ENCODE data around the gene NRXN2.

NRXN2 gene

DNA sequence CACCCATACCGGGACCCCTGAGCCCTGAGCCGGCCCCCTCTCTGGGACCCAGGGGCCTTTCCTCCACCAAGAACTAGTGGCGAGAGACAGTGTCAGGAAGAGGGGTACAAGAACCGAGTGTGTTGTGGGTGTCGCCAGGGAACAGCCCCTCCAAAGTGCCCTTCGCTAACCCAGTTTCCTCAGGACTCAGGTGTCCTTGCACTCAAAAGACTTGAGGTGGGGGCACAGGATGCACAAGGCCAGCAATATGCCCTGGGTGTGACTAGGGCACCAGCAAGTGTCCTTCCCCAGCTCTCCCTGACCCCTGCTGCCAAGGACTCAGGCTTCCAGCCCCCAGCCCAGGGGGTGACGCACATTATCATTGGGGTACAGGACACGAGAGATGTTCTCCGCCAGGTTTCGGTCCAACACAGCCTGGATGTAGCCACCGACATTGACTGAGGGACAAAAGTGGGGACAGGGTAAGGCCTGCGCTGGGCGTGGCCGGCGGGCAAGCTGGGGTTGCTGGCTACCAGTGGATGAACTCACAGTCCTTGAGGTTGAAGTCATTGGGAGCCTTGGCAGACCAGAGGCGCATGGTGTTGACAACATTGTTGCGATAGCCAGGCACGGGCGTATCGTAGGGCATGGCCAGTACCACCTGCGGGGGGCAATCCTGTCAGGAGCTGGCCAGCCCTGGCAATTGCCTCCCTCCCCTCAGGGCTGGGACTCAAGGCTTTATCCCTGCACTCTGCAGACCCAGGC is 32.1 kb upstream of the NRXN2 start:
- H3F3A ChIP-seq (ENCODE audit: insufficient read depth, low read length): no peaks in the 10 kb centered on the region
- H3K4me2 ChIP-seq (ENCODE audit: low read depth, low read length): no peak overlapping the region
- no peaks in the 10 kb centered on the region for H3K27me3 ChIP-seq (replicated peaks; ENCODE audit: insufficient read depth, low read length)
- no peak overlapping the region for H3K9ac ChIP-seq (ENCODE audit: low read length)
- TF ChIP-seq EZH2 (optimal IDR thresholded peaks at IDR 0.05; ENCODE audit: low read depth, low read length) (no peak), EZH2phosphoT487 (IDR thresholded peaks at IDR 0.05; ENCODE audit: low read length) (no peak)
- TF ChIP-seq, protein P1, sequence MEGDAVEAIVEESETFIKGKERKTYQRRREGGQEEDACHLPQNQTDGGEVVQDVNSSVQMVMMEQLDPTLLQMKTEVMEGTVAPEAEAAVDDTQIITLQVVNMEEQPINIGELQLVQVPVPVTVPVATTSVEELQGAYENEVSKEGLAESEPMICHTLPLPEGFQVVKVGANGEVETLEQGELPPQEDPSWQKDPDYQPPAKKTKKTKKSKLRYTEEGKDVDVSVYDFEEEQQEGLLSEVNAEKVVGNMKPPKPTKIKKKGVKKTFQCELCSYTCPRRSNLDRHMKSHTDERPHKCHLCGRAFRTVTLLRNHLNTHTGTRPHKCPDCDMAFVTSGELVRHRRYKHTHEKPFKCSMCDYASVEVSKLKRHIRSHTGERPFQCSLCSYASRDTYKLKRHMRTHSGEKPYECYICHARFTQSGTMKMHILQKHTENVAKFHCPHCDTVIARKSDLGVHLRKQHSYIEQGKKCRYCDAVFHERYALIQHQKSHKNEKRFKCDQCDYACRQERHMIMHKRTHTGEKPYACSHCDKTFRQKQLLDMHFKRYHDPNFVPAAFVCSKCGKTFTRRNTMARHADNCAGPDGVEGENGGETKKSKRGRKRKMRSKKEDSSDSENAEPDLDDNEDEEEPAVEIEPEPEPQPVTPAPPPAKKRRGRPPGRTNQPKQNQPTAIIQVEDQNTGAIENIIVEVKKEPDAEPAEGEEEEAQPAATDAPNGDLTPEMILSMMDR (IDR thresholded peaks at IDR 0.05; ENCODE audit: low read length): no peak
- no peaks in the 10 kb centered on the region for H3K79me2 ChIP-seq (ENCODE audit: low read length)
- H3K9me2 ChIP-seq (replicated peaks; ENCODE audit: insufficient read depth, low read length): no peaks in the 10 kb centered on the region
- H3K27ac ChIP-seq (ENCODE audit: low read length): no peak overlapping the region
- no peaks in the 10 kb centered on the region for H4K20me1 ChIP-seq (ENCODE audit: insufficient read depth, low read length)
- H3K4me3 ChIP-seq (ENCODE audit: low read length): no peak overlapping the region
- no peak overlapping the region for H2AFZ ChIP-seq (ENCODE audit: low read length)
- H3K9me3 ChIP-seq (replicated peaks; ENCODE audit: insufficient read depth, low read length): no peaks in the 10 kb centered on the region
- H3K4me1 ChIP-seq (ENCODE audit: low read length): no peaks in the 10 kb centered on the region
- H3K36me3 ChIP-seq (replicated peaks; ENCODE audit: insufficient read depth, low read length): no peaks in the 10 kb centered on the region
- DNase-seq: no peak

DNA sequence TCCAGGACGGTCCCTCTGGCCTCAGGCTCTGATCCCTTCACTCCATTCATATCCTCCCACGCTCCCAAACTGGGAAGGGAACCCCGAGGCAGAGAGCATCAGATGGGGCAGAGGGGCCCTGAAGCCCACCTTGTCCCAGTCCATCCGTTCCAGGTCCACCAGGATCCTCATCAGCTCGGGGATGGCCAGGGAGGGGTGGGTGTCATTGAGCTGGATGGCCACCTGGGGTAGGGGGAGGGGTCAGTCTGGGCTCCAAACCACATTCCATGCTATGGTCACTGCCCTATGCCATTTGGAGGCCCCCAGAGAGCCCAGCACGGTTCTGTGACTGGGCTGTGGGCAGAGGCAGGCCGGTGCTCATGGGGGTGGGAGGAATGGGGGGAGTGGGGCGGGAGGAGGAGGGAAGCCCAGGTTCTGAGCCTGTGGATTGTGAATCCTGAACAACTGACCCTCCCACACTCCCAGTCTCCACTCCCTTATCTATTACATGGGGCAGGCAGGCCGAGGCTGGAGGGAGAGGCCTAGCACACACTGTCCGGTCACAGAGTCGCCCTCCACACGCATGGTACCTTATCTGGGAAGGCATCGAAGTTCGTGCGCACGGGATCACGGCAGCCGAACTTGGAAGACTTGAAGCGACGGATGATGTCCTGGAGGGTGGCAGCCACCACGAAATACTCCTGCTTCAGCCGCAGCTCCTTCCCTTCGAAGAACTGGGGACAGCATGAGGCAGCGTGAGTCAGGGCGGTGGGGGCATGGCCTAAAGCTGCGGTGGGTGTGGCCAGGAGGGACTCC is 31.3 kb upstream of the NRXN2 start:
- no peaks in the 10 kb centered on the region for H3K9me2 ChIP-seq (replicated peaks; ENCODE audit: insufficient read depth, low read length)
- no peaks in the 10 kb centered on the region for H3K27me3 ChIP-seq (replicated peaks; ENCODE audit: insufficient read depth, low read length)
- H4K20me1 ChIP-seq (ENCODE audit: insufficient read depth, low read length): no peaks in the 10 kb centered on the region
- H3K79me2 ChIP-seq (ENCODE audit: low read length): no peaks in the 10 kb centered on the region
- no peak overlapping the region for H3K9ac ChIP-seq (ENCODE audit: low read length)
- no peaks in the 10 kb centered on the region for H3F3A ChIP-seq (ENCODE audit: insufficient read depth, low read length)
- H3K36me3 ChIP-seq (replicated peaks; ENCODE audit: insufficient read depth, low read length): no peaks in the 10 kb centered on the region
- TF ChIP-seq EZH2phosphoT487 (IDR thresholded peaks at IDR 0.05; ENCODE audit: low read length) (no peak), EZH2 (optimal IDR thresholded peaks at IDR 0.05; ENCODE audit: low read depth, low read length) (no peak)
- TF ChIP-seq, protein P1 (IDR thresholded peaks at IDR 0.05; ENCODE audit: low read length): no peak
- H2AFZ ChIP-seq (ENCODE audit: low read length): no peak overlapping the region
- no peaks in the 10 kb centered on the region for H3K9me3 ChIP-seq (replicated peaks; ENCODE audit: insufficient read depth, low read length)
- no peak for DNase-seq
- H3K4me1 ChIP-seq (ENCODE audit: low read length): no peaks in the 10 kb centered on the region
- H3K4me3 ChIP-seq (ENCODE audit: low read length): no peak overlapping the region
- H3K4me2 ChIP-seq (ENCODE audit: low read depth, low read length): no peak overlapping the region
- no peak overlapping the region for H3K27ac ChIP-seq (ENCODE audit: low read length)

DNA sequence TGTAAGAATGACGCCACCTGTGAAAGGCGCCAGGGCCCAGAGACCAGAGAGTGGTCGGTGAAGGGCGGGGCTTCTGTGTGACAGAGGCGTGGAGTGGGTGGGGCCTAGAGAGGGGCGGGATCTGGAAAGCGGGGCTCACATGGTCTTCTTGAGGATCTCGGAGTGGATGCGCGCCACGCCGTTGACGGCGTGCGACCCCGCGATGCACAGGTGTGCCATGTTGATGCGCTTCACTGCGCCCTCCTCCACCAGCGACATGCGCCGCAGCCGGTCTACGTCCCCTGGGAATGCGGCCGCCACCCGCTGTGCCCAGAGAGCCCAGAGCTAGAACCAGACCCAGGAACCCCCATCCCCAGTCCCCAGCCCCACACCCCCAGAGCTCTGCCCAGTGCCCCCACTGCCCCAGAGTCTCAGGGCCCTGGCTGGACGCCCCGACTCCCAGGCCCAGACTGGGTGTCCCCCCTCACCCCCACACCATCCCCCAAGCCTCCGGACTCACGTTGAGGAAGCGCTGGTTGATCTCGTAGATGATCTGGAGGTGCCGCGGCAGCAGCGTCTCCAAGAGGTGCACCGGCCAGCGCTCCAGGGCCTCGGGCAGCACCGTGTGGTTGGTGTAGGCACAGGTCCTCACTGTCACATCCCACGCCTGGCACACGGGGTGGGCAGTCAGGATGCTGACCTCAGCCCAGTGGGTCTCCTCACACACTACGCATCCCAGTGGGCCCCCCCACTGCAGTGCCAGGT is 30.6 kb upstream of the NRXN2 start:
- Histone ChIP-seq H3K4me1 (ENCODE audit: low read length) (no peaks in the 10 kb centered on the region), H3K27ac (ENCODE audit: low read length) (no peak overlapping the region), H3K36me3 (replicated peaks; ENCODE audit: insufficient read depth, low read length) (no peaks in the 10 kb centered on the region), H4K20me1 (ENCODE audit: insufficient read depth, low read length) (no peaks in the 10 kb centered on the region), H3K9ac (ENCODE audit: low read length) (no peak overlapping the region), H3K4me2 (ENCODE audit: low read depth, low read length) (no peak overlapping the region), H3K9me2 (replicated peaks; ENCODE audit: insufficient read depth, low read length) (no peaks in the 10 kb centered on the region), H3K27me3 (replicated peaks; ENCODE audit: insufficient read depth, low read length) (no peaks in the 10 kb centered on the region), H3F3A (ENCODE audit: insufficient read depth, low read length) (no peaks in the 10 kb centered on the region), H3K79me2 (ENCODE audit: low read length) (no peaks in the 10 kb centered on the region), H2AFZ (ENCODE audit: low read length) (no peak overlapping the region), H3K9me3 (replicated peaks; ENCODE audit: insufficient read depth, low read length) (no peaks in the 10 kb centered on the region), H3K4me3 (ENCODE audit: low read length) (no peak overlapping the region)
- DNase-seq: no peak
- TF ChIP-seq, protein P1 (IDR thresholded peaks at IDR 0.05; ENCODE audit: low read length): no peak
- TF ChIP-seq EZH2 (optimal IDR thresholded peaks at IDR 0.05; ENCODE audit: low read depth, low read length): no peak
- no peak for TF ChIP-seq EZH2phosphoT487 (IDR thresholded peaks at IDR 0.05; ENCODE audit: low read length)

All from MM.1S (cell line).